Trophoblast cell (in vitro differentiated cells and primary cell): ENCODE measurements around the gene MAB21L4.

Experiments
- DNase-seq, 2 donors: peaks; one replicate each; pipeline ENCODE4 v3.0.0-alpha.2; 2016
- H2AFZ ChIP-seq: 2 replicates; pipeline ENCODE4 v1.6.1; 2013; ENCODE audit warnings: low read length, moderate library complexity, mild to moderate bottlenecking; ENCODE audit not compliant: insufficient read depth, poor library complexity
- H2AK5ac ChIP-seq: 2 replicates; pipeline ENCODE4 v1.6.1; 2013; ENCODE audit warnings: mild to moderate bottlenecking, low read length
- H2BK120ac ChIP-seq: 2 replicates; pipeline ENCODE4 v1.6.1; 2013; ENCODE audit warnings: low read length, mild to moderate bottlenecking, moderate library complexity; ENCODE audit not compliant: insufficient read depth, poor library complexity
- H2BK12ac ChIP-seq: 2 replicates; pipeline ENCODE4 v1.6.1; 2013; ENCODE audit warnings: mild to moderate bottlenecking, low read length, moderate library complexity
- H2BK5ac ChIP-seq: 2 replicates; pipeline ENCODE4 v1.6.1; 2013; ENCODE audit warnings: low read length, low read depth, moderate library complexity, mild to moderate bottlenecking; ENCODE audit not compliant: poor library complexity
- H3K14ac ChIP-seq: 2 replicates; pipeline ENCODE4 v1.6.1; 2013; ENCODE audit warnings: mild to moderate bottlenecking, low read length
- H3K18ac ChIP-seq: 2 replicates; pipeline ENCODE4 v1.6.1; 2013; ENCODE audit warnings: mild to moderate bottlenecking, low read length
- H3K23ac ChIP-seq: 2 replicates; pipeline ENCODE4 v1.6.1; 2013; ENCODE audit warnings: low read length
- H3K27ac ChIP-seq: 2 replicates; pipeline ENCODE4 v1.5.1; 2013; ENCODE audit warnings: low read depth, mild to moderate bottlenecking, inconsistent platforms, low read length, moderate library complexity
- H3K27me3 ChIP-seq: 2 replicates; pipeline ENCODE4 v1.6.1; 2013; ENCODE audit warnings: inconsistent platforms, mild to moderate bottlenecking, low read length, moderate library complexity; ENCODE audit not compliant: insufficient read depth
- H3K36me3 ChIP-seq, 2 experiments: 1 replicate in 1 of 2; 2 replicates in 1 of 2; pipeline ENCODE4 v1.6.1; 2013; ENCODE audit warnings: low read length in 2 of 2, mild to moderate bottlenecking in 2 of 2, moderate library complexity in 1 of 2; ENCODE audit not compliant: insufficient read depth in 2 of 2, control insufficient read depth in 1 of 2
- H3K4ac ChIP-seq: 2 replicates; pipeline ENCODE4 v1.6.1; 2013; ENCODE audit warnings: low read depth, mild to moderate bottlenecking, low read length, moderate library complexity
- H3K4me1 ChIP-seq, 2 experiments: 1 replicate in 1 of 2; 2 replicates in 1 of 2; pipeline ENCODE4 v1.6.1; 2013; ENCODE audit warnings: low read length in 2 of 2, mild to moderate bottlenecking in 2 of 2, moderate library complexity in 1 of 2; ENCODE audit not compliant: insufficient read depth in 2 of 2, control insufficient read depth in 1 of 2
- H3K4me2 ChIP-seq: 2 replicates; pipeline ENCODE4 v1.6.1; 2013; ENCODE audit warnings: inconsistent platforms, mild to moderate bottlenecking, low read length, moderate library complexity
- H3K4me3 ChIP-seq: 2 replicates; pipeline ENCODE4 v1.5.1; 2013; ENCODE audit warnings: mild to moderate bottlenecking, low read depth, low read length, inconsistent platforms
- H3K79me1 ChIP-seq: one replicate; pipeline ENCODE4 v1.6.1; 2013; ENCODE audit warnings: low read length
- H3K79me2 ChIP-seq: 2 replicates; pipeline ENCODE4 v1.6.1; 2013; ENCODE audit warnings: low read length, mild to moderate bottlenecking; ENCODE audit not compliant: control insufficient read depth, insufficient read depth, poor library complexity
- H3K9ac ChIP-seq: 2 replicates; pipeline ENCODE4 v1.6.1; 2013; ENCODE audit warnings: mild to moderate bottlenecking, low read length
- H3K9me3 ChIP-seq: 2 replicates; pipeline ENCODE4 v1.6.1; 2013; ENCODE audit warnings: low read depth, mild to moderate bottlenecking, control low read depth, inconsistent platforms, low read length; ENCODE audit not compliant: insufficient read depth
- H4K12ac ChIP-seq: 2 replicates; pipeline ENCODE4 v1.6.1; 2013; ENCODE audit warnings: low read depth, mild to moderate bottlenecking, low read length, moderate library complexity
- H4K8ac ChIP-seq: 2 replicates; pipeline ENCODE4 v1.6.1; 2013; ENCODE audit warnings: low read depth, mild to moderate bottlenecking, low read length, moderate library complexity
- H4K91ac ChIP-seq: one replicate; pipeline ENCODE4 v1.6.1; 2013; ENCODE audit warnings: low read depth, mild to moderate bottlenecking, low read length, moderate library complexity
- WGBS: extraction: QIAGEN DNeasy Blood & Tissue Kit; methylation state at CpG from one replicate; pipeline ENCODE4 v1.1.7; 2013; ENCODE audit warnings: missing lambda C conversion rate; ENCODE audit not compliant: insufficient read length, insufficient coverage; ENCODE audit errors: extremely low coverage; 5-methylcytosine and 5-hydroxymethylcytosine counted together

The MAB21L4 gene

GRCh38 chr2:240915526-240916341 is 19.8 kb upstream of the MAB21L4 start:
- peaks cover 16% of the 10 kb centered on the region for H3K27me3 ChIP-seq
- H3K36me3 ChIP-seq, result no peaks in the 10 kb centered on the region
- peaks cover 0 to 5% of the 10 kb centered on the region in 2 experiments for H3K4me1 ChIP-seq
- no peak overlapping the region for H2AK5ac ChIP-seq
- no peak overlapping the region for H3K23ac ChIP-seq
- no peak overlapping the region for H4K12ac ChIP-seq
- no peak overlapping the region for H4K91ac ChIP-seq
- H3K9ac ChIP-seq, result no peak overlapping the region
- H3K27ac ChIP-seq, result no peak overlapping the region
- no peak overlapping the region for H2BK12ac ChIP-seq
- no peaks in the 10 kb centered on the region for H3K79me1 ChIP-seq
- H4K8ac ChIP-seq, result no peak overlapping the region
- no peak overlapping the region for H3K18ac ChIP-seq
- no CpG with 5 or more reads among the region's 34 CpGs for WGBS
- no peak overlapping the region for H2BK120ac ChIP-seq
- no peaks in the 10 kb centered on the region for H3K9me3 ChIP-seq
- no peak overlapping the region for H3K14ac ChIP-seq
- H2BK5ac ChIP-seq, result no peak overlapping the region
- H3K4me2 ChIP-seq, result no peak overlapping the region
- no peak for DNase-seq
- no peak overlapping the region for H3K4ac ChIP-seq
- no peaks in the 10 kb centered on the region for H3K79me2 ChIP-seq
- no peak overlapping the region for H3K4me3 ChIP-seq
- no peak overlapping the region for H2AFZ ChIP-seq

- no CpG with 5 or more reads among the region's 25 CpGs for WGBS
- H3K4ac ChIP-seq, result no peak overlapping the region
Observed at GRCh38 chr2:240914645-240915525, 18.9 kb upstream of the MAB21L4 start.

GRCh38 chr2:240913810-240914644 is 18.1 kb upstream of the MAB21L4 start:
- Histone ChIP-seq H3K4me1 (peaks cover 0 to 5% of the 10 kb centered on the region in 2 experiments), H3K4ac (no peak overlapping the region), H3K23ac (no peak overlapping the region), H3K18ac (no peak overlapping the region), H3K79me1 (no peaks in the 10 kb centered on the region), H4K12ac (no peak overlapping the region), H3K4me2 (no peak overlapping the region), H2AK5ac (no peak overlapping the region), H3K27ac (no peak overlapping the region), H2BK120ac (no peak overlapping the region), H2BK12ac (no peak overlapping the region), H3K9me3 (no peaks in the 10 kb centered on the region), H3K4me3 (no peak overlapping the region), H3K36me3 (no peaks in the 10 kb centered on the region), H2AFZ (no peak overlapping the region), H3K9ac (no peak overlapping the region), H4K91ac (no peak overlapping the region), H4K8ac (no peak overlapping the region), H3K79me2 (no peaks in the 10 kb centered on the region), H3K27me3 (peaks cover 16% of the 10 kb centered on the region), H2BK5ac (no peak overlapping the region), H3K14ac (no peak overlapping the region)
- no CpG with 5 or more reads among the region's 36 CpGs for WGBS
- DNase-seq, result peak; percentile 8 to 43

More at GRCh38 chr2:240914645-240915525, 18.9 kb upstream of the MAB21L4 start:
- Histone ChIP-seq H4K12ac (no peak overlapping the region), H2BK12ac (no peak overlapping the region), H2AK5ac (no peak overlapping the region), H3K36me3 (no peaks in the 10 kb centered on the region), H4K91ac (no peak overlapping the region), H3K27me3 (peaks cover 16% of the 10 kb centered on the region), H3K9ac (no peak overlapping the region), H3K79me1 (no peaks in the 10 kb centered on the region), H2BK120ac (no peak overlapping the region), H3K4me2 (no peak overlapping the region), H3K4me3 (no peak overlapping the region), H3K9me3 (no peaks in the 10 kb centered on the region), H3K14ac (no peak overlapping the region), H3K27ac (no peak overlapping the region), H3K18ac (no peak overlapping the region), H3K79me2 (no peaks in the 10 kb centered on the region), H3K23ac (no peak overlapping the region), H2BK5ac (no peak overlapping the region), H3K4me1 (peaks cover 0 to 5% of the 10 kb centered on the region in 2 experiments), H4K8ac (no peak overlapping the region), H2AFZ (no peak overlapping the region)
- no peak for DNase-seq
